Measurements from ENCODE around the gene JMJD8.

- no peak for TF ChIP-seq CTCF (IDR thresholded peaks at IDR 0.05)
- TF ChIP-seq POLR2A (IDR thresholded peaks at IDR 0.05) = no peak
Measured at GRCh38 chr16:683396-684070, 601 bp downstream of the JMJD8 start.

All from esophagus squamous epithelium (tissue), 4 donors.